Measurements from ENCODE around the gene TEX261.

TEX261 gene

GRCh38 chr2:70967189-70967588, 27.5 kb downstream of the TEX261 start:
- peaks cover 7 to 15% of the 10 kb centered on the region in 2 donors for H3K27me3 ChIP-seq (ENCODE audit: control insufficient read depth in 2 of 2, insufficient read depth in 2 of 2, low read length in 2 of 2)
- no peaks in the 10 kb centered on the region for H3K36me3 ChIP-seq (ENCODE audit: control insufficient read depth in 2 of 2, insufficient read depth in 2 of 2, low read length in 2 of 2)
- H3K27ac ChIP-seq (ENCODE audit: low read depth in 2 of 2, low read length in 2 of 2), result no peak overlapping the region
- no peak overlapping the region for H3K9ac ChIP-seq (ENCODE audit: low read depth in 1 of 2, low read length in 2 of 2)
- no peak overlapping the region for H3K4me3 ChIP-seq (ENCODE audit: low read length in 2 of 2)
- H3K4me1 ChIP-seq (ENCODE audit: control insufficient read depth in 2 of 2, insufficient read depth in 2 of 2, low read length in 2 of 2), result peaks cover 0 to 3% of the 10 kb centered on the region in 2 donors
- no peaks in the 10 kb centered on the region for H3K9me3 ChIP-seq (ENCODE audit: control insufficient read depth in 2 of 2, low read length in 2 of 2)

GRCh38 chr2:70966681-70967080, 28.0 kb downstream of the TEX261 start:
- H3K27ac ChIP-seq (ENCODE audit: low read depth in 2 of 2, low read length in 2 of 2), result no peak overlapping the region
- peaks cover 7 to 15% of the 10 kb centered on the region in 2 donors for H3K27me3 ChIP-seq (ENCODE audit: control insufficient read depth in 2 of 2, insufficient read depth in 2 of 2, low read length in 2 of 2)
- H3K9me3 ChIP-seq (ENCODE audit: control insufficient read depth in 2 of 2, low read length in 2 of 2), result no peaks in the 10 kb centered on the region
- H3K36me3 ChIP-seq (ENCODE audit: control insufficient read depth in 2 of 2, insufficient read depth in 2 of 2, low read length in 2 of 2), result no peaks in the 10 kb centered on the region
- H3K4me3 ChIP-seq (ENCODE audit: low read length in 2 of 2), result no peak overlapping the region
- peaks cover 0 to 3% of the 10 kb centered on the region in 2 donors for H3K4me1 ChIP-seq (ENCODE audit: control insufficient read depth in 2 of 2, insufficient read depth in 2 of 2, low read length in 2 of 2)
- H3K9ac ChIP-seq (ENCODE audit: low read depth in 1 of 2, low read length in 2 of 2), result no peak overlapping the region

- Histone ChIP-seq H3K27ac (ENCODE audit: low read depth in 2 of 2, low read length in 2 of 2) (no peak overlapping the region), H3K4me1 (ENCODE audit: control insufficient read depth in 2 of 2, insufficient read depth in 2 of 2, low read length in 2 of 2) (peaks cover 0 to 3% of the 10 kb centered on the region in 2 donors), H3K4me3 (ENCODE audit: low read length in 2 of 2) (peak overlapping the region; percentile 56 to 57), H3K9ac (ENCODE audit: low read depth in 1 of 2, low read length in 2 of 2) (no peak overlapping the region), H3K36me3 (ENCODE audit: control insufficient read depth in 2 of 2, insufficient read depth in 2 of 2, low read length in 2 of 2) (no peaks in the 10 kb centered on the region), H3K9me3 (ENCODE audit: control insufficient read depth in 2 of 2, low read length in 2 of 2) (no peaks in the 10 kb centered on the region), H3K27me3 (ENCODE audit: control insufficient read depth in 2 of 2, insufficient read depth in 2 of 2, low read length in 2 of 2) (peaks cover 7 to 15% of the 10 kb centered on the region in 2 donors)
These were observed 29.2 kb downstream of the TEX261 start for GRCh38 chr2:70965506-70965905.

GRCh38 chr2:70964596-70965386, 29.9 kb downstream of the TEX261 start:
- peaks cover 7 to 15% of the 10 kb centered on the region in 2 donors for H3K27me3 ChIP-seq (ENCODE audit: control insufficient read depth in 2 of 2, insufficient read depth in 2 of 2, low read length in 2 of 2)
- H3K4me1 ChIP-seq (ENCODE audit: control insufficient read depth in 2 of 2, insufficient read depth in 2 of 2, low read length in 2 of 2), result peaks cover 0 to 3% of the 10 kb centered on the region in 2 donors

GRCh38 chr2:70964133-70964532, 30.5 kb downstream of the TEX261 start:
- Histone ChIP-seq H3K4me1 (ENCODE audit: control insufficient read depth in 2 of 2, insufficient read depth in 2 of 2, low read length in 2 of 2) (peaks cover 0 to 3% of the 10 kb centered on the region in 2 donors), H3K36me3 (ENCODE audit: control insufficient read depth in 2 of 2, insufficient read depth in 2 of 2, low read length in 2 of 2) (no peaks in the 10 kb centered on the region), H3K27me3 (ENCODE audit: control insufficient read depth in 2 of 2, insufficient read depth in 2 of 2, low read length in 2 of 2) (peaks cover 7 to 15% of the 10 kb centered on the region in 2 donors), H3K9ac (ENCODE audit: low read depth in 1 of 2, low read length in 2 of 2) (no peak overlapping the region), H3K4me3 (ENCODE audit: low read length in 2 of 2) (no peak overlapping the region), H3K9me3 (ENCODE audit: control insufficient read depth in 2 of 2, low read length in 2 of 2) (no peaks in the 10 kb centered on the region), H3K27ac (ENCODE audit: low read depth in 2 of 2, low read length in 2 of 2) (no peak overlapping the region)

More at GRCh38 chr2:70964596-70965386, 29.9 kb downstream of the TEX261 start:
- Histone ChIP-seq H3K9me3 (ENCODE audit: control insufficient read depth in 2 of 2, low read length in 2 of 2) (no peaks in the 10 kb centered on the region), H3K9ac (ENCODE audit: low read depth in 1 of 2, low read length in 2 of 2) (peak overlapping the region in 1 of 2 donors; percentile 53), H3K36me3 (ENCODE audit: control insufficient read depth in 2 of 2, insufficient read depth in 2 of 2, low read length in 2 of 2) (no peaks in the 10 kb centered on the region), H3K4me3 (ENCODE audit: low read length in 2 of 2) (peak overlapping the region; percentile 56 to 57), H3K27ac (ENCODE audit: low read depth in 2 of 2, low read length in 2 of 2) (no peak overlapping the region)

GRCh38 chr2:70962885-70963878, 31.5 kb downstream of the TEX261 start:
- Histone ChIP-seq H3K9ac (ENCODE audit: low read depth in 1 of 2, low read length in 2 of 2) (no peak overlapping the region), H3K36me3 (ENCODE audit: control insufficient read depth in 2 of 2, insufficient read depth in 2 of 2, low read length in 2 of 2) (no peaks in the 10 kb centered on the region), H3K27ac (ENCODE audit: low read depth in 2 of 2, low read length in 2 of 2) (no peak overlapping the region), H3K4me3 (ENCODE audit: low read length in 2 of 2) (no peak overlapping the region), H3K27me3 (ENCODE audit: control insufficient read depth in 2 of 2, insufficient read depth in 2 of 2, low read length in 2 of 2) (peaks cover 7 to 15% of the 10 kb centered on the region in 2 donors), H3K4me1 (ENCODE audit: control insufficient read depth in 2 of 2, insufficient read depth in 2 of 2, low read length in 2 of 2) (peaks cover 0 to 3% of the 10 kb centered on the region in 2 donors), H3K9me3 (ENCODE audit: control insufficient read depth in 2 of 2, low read length in 2 of 2) (no peaks in the 10 kb centered on the region)

- Histone ChIP-seq H3K27me3 (ENCODE audit: control insufficient read depth in 2 of 2, insufficient read depth in 2 of 2, low read length in 2 of 2) (peaks cover 7 to 15% of the 10 kb centered on the region in 2 donors), H3K4me3 (ENCODE audit: low read length in 2 of 2) (no peak overlapping the region), H3K9me3 (ENCODE audit: control insufficient read depth in 2 of 2, low read length in 2 of 2) (no peaks in the 10 kb centered on the region), H3K4me1 (ENCODE audit: control insufficient read depth in 2 of 2, insufficient read depth in 2 of 2, low read length in 2 of 2) (peaks cover 0 to 3% of the 10 kb centered on the region in 2 donors), H3K36me3 (ENCODE audit: control insufficient read depth in 2 of 2, insufficient read depth in 2 of 2, low read length in 2 of 2) (no peaks in the 10 kb centered on the region), H3K27ac (ENCODE audit: low read depth in 2 of 2, low read length in 2 of 2) (no peak overlapping the region), H3K9ac (ENCODE audit: low read depth in 1 of 2, low read length in 2 of 2) (no peak overlapping the region)
These were observed 32.3 kb downstream of the TEX261 start for GRCh38 chr2:70962211-70962884.

GRCh38 chr2:70961648-70961994, 33.1 kb downstream of the TEX261 start:
- no peak overlapping the region for H3K27ac ChIP-seq (ENCODE audit: low read depth in 2 of 2, low read length in 2 of 2)
- no peak overlapping the region for H3K9ac ChIP-seq (ENCODE audit: low read depth in 1 of 2, low read length in 2 of 2)
- H3K4me3 ChIP-seq (ENCODE audit: low read length in 2 of 2), result no peak overlapping the region
- H3K4me1 ChIP-seq (ENCODE audit: control insufficient read depth in 2 of 2, insufficient read depth in 2 of 2, low read length in 2 of 2), result peaks cover 0 to 3% of the 10 kb centered on the region in 2 donors
- no peaks in the 10 kb centered on the region for H3K36me3 ChIP-seq (ENCODE audit: control insufficient read depth in 2 of 2, insufficient read depth in 2 of 2, low read length in 2 of 2)
- peaks cover 7 to 15% of the 10 kb centered on the region in 2 donors for H3K27me3 ChIP-seq (ENCODE audit: control insufficient read depth in 2 of 2, insufficient read depth in 2 of 2, low read length in 2 of 2)
- no peaks in the 10 kb centered on the region for H3K9me3 ChIP-seq (ENCODE audit: control insufficient read depth in 2 of 2, low read length in 2 of 2)

GRCh38 chr2:70960833-70961647, 33.6 kb downstream of the TEX261 start:
- no peaks in the 10 kb centered on the region for H3K9me3 ChIP-seq (ENCODE audit: control insufficient read depth in 2 of 2, low read length in 2 of 2)
- H3K36me3 ChIP-seq (ENCODE audit: control insufficient read depth in 2 of 2, insufficient read depth in 2 of 2, low read length in 2 of 2), result no peaks in the 10 kb centered on the region
- peaks cover 7 to 15% of the 10 kb centered on the region in 2 donors for H3K27me3 ChIP-seq (ENCODE audit: control insufficient read depth in 2 of 2, insufficient read depth in 2 of 2, low read length in 2 of 2)
- H3K4me3 ChIP-seq (ENCODE audit: low read length in 2 of 2), result no peak overlapping the region
- H3K27ac ChIP-seq (ENCODE audit: low read depth in 2 of 2, low read length in 2 of 2), result no peak overlapping the region
- peaks cover 0 to 3% of the 10 kb centered on the region in 2 donors for H3K4me1 ChIP-seq (ENCODE audit: control insufficient read depth in 2 of 2, insufficient read depth in 2 of 2, low read length in 2 of 2)
- H3K9ac ChIP-seq (ENCODE audit: low read depth in 1 of 2, low read length in 2 of 2), result no peak overlapping the region

Measured in mucosa of rectum (tissue), 2 donors.